SIG-M5 (cell line): ENCODE results near the gene PPP4R3C.
"Not testable (repeated sequence)": the region's sequence is repeated elsewhere in the genome, so short reads cannot be mapped to it uniquely, and the experiment has no call there.

Experiments
- DNase-seq: peaks from one replicate; lab custom pipeline; 2025; lab: John Stamatoyannopoulos, UW

Gene PPP4R3C

DNA sequence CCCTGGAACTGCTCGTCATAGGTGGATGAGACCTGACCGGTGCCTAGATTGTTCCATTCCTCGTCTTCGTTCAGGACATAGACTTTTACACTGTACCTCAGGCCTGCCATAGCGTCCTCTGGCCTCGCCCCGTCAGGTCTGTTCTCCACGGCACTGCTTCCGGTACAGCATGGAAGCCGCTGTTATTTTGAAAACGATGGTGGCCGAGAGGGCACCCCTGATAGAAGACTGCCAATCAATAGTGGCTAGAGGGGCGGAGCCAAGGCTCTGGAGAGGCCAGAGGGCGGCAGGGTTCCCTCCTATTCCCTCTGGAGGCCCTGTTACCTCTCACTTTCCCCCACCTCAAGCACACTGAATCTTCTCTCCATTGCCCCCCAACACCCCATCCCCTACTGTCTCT lies at the start of gene PPP4R3C:
TSS of gene PPP4R3C (minus strand) at position 155 of the 400 bp plus-strand sequence. CDS start at position 110, 45 bp downstream.
- DNase-seq, result no peak

DNA sequence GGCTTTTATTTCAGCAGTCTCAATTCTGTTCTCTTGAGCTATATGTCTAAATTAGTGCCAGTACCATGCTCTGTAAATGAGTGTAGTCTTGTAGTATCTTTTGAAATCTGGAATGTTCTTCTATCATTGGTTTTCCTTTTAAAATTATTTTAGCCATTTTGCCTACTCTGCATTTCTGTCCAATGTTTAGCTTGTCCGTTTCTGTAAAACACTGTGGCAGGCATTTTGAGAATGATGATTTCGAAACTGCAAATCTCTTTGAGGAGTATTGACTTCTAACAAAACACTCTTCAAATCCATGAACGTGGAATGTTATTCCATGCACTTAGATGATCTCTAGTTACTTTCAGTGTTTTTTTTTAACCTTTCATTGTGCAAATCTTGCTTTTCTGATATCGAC lies 28.3 kb upstream of the PPP4R3C start:
- DNase-seq, result no peak

DNA sequence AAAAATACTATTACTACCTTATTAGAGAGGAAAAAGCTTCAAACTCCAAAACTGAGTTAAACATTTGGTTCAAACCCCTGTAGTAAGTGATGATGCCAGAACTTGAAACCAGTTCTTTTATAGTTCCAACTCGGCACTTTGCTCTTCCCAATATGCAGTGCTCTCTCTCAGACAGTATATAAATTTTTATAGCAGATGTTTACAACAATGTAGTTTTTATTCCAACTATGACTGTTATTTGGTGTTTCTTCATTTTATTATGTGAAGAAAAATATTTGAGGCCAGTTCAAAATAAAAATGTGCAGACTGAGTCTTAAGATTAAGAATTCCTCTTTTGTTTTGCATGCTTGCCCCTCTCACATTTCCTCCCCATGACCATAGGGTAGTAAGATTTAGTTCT lies 2.9 kb upstream of the PPP4R3C start:
- DNase-seq, result no peak

DNA sequence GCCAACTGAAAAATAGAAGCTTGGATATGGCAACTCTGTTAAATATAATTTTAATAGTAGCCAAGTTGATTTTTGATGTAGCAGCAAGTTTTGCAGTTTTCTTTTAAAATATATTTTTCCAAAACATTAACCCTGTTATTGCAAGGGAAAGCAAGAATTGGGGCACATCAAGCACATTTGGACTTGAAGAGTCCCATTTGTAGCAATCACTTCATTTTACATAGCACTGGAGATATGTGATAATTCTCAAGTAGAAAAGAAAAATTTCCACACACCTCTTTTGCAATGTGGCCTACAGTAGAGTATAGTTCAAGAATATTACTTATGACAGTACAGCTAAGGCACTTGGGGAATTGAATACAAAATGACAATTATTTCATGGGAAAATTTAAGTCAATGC lies 1.9 kb upstream of the PPP4R3C start:
- no peak for DNase-seq

DNA sequence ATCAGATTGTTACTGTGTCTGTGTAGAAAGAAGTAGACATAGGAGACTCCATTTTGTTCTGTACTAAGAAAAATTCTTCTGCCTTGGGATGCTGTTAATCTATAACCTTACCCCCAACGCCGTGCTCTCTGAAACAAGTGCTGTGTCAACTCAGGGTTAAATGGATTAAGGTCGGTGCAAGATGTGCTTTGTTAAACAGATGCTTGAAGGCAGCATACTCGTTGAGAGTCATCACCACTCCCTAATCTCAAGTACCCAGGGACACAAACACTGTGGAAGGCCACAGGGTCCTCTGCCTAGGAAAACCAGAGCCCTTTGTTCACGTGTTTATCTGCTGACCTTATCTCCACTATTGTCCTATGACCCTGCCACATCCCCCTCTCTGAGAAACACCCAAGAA lies 4.0 kb downstream of the PPP4R3C start:
- not testable (repeated sequence) for DNase-seq

DNA sequence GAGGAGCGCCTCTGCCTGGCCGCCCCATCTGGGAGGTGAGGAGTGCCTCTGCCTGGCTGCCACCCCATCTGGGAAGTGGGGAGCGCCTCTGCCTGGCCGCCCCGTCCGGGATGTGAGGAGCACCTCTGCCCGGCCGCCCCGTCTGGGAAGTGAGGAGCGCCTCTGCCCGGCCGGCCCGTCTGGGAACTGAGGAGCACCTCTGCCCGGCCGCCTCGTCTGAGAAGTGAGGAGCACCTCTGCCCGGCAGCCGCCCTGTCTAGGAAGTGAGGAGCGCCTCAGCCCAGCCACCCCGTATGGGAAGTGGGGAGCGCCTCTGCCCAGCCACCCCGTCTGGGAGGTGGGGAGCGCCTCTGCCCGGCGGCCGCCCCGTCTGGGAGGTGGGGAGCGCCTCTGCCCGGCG lies 4.6 kb downstream of the PPP4R3C start:
- not testable (repeated sequence) for DNase-seq

DNA sequence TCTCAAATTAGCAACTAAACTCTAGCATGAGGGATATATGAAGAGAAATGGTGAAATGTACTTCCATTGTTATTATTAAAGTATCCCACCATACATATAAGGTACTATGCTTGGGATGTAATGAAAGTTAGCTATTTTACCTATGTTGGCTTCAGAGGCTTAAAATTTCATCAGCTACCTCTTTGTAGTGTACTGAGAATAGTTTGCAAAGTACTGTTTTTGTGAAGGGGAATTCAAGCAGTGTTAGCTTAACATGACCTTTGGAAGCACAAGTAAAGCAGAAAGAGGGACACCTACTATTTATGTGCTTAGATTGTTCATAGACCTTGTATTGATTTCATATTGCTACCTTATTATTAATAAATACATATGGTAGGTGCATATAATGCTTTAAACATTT lies 11.8 kb downstream of the PPP4R3C start:
- DNase-seq, result no peak

DNA sequence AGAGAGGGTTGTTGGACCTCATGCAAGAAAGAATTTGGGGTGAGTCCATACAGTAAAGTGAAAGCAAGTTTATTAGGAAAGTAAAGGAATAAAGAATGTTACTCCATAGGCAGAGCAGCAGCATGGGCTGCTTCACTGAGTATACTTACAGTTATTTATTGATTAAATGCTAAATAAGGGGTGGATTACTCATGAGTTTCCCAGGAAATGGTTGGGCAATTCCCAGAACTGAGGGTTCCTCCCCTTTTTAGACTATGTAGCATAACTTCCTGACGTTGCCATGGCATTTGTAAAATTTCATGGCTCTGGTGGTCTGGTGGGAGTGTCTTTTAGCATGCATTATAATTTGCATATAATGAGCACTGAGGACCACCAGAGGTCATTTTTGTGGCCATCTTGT lies 16.7 kb downstream of the PPP4R3C start:
- DNase-seq, result no peak

DNA sequence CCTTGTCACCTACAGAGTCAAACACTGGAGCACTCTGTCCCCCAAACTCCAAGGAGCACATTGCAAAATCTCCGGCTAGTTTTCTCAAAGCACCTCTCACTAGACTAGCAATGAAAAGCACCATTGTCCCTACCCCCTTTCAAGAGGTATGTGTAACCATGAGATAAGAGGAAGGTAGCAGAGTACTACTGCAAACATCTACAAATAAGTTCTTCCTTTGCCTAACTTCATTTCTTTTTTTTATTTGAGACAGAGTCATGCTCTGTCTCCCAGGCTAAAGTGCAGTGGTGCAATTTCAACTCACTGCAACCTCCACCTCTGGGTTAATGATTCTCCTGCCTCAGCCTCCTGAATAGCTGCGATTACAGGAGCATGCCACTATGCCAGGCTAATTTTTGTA lies 17.7 kb downstream of the PPP4R3C start:
- DNase-seq, result no peak

DNA sequence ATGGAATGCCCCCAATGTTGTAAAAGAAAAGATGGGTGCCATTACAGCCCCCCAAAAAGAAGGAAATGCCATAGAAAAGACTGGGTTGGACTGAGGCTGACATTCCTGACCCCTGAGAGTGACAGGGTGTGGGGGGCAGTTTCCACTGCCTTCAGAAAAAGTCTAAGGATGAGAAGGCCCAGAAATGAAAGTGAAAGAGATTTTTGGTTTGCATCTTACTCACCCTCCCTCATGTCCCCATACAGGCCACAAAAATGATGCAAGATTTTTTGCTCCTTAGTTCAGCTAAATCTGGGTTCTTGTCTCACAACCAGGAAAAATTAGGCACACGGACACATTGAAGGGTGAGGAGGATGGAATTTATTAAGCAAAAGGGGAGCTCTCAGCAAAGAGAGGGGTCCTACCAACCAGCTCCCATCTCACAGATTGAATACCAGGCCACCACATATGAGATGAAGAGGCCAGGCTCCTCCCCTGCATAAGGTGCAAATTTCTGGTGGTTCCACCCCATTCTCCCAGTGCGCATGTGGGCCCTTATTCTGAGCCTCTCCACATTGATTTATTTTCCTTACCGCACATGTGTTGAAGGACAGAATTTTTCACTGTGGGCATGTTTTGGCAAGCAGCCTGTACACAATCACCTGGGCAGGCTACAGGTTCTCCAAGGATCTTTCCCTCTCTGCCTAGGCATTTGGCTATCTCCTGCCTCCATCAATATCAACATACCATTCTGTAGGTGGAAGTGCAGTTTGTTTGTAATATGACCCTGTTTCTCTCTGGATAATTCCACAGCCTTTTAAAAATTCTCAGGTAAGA lies 18.8 kb downstream of the PPP4R3C start:
- no peak for DNase-seq

DNA sequence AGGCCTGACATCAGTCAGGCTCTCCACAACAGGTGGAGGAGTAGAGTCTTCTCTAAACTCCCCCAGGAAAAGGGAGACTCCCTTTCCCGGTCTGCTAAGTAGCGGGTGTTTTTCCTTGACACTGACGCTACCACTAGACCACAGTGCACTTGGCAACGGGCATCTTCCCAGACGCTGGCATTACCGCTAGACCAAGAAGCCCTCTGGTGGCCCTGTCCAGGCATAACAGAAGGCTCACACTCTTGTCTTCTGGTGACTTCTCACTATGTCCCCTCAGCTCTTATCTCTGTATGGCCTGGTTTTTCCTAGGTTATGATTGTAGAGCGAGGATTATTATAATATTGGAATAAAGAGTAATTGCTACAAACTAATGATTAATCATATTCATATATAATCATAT lies 20.7 kb downstream of the PPP4R3C start:
- DNase-seq, result not testable (repeated sequence)

DNA sequence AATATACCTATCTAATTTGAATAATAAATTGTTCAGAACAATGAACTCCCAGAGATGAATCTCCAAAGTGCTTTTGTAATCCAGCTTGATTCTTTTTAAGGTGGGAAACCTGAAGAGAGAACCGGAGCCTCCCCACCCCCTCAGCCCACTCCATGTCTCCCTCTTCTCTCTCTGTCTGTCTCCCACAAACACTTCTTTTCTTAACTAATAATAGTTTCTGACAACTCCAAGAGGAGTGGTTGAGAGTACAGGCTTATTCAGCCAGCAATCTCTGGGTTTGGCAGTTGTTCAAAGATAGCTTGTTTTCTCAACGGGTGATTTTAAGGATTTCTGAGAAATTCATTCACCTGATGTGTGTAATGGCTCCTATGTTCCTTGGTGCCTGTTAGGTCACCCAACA lies 23.4 kb downstream of the PPP4R3C start:
- DNase-seq, result no peak

DNA sequence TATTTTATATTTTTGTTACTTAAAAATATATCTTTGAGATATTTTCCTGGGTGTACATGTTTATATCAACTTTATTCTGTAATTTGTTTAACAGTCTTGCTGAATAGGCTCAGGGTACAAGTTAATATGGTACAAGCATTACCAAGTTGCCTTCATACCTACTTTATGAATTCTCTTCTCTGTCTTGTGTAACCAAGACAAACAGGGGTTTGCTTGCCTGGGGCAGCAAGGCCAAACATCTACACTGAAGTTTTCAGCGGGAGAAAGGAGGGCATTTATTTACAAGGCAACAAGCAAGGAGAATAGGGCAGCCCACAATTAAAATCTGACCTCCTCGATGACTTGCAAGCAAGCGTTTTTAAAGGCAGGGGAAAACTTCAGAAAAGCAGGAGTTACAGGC lies 24.2 kb downstream of the PPP4R3C start:
- no peak for DNase-seq

DNA sequence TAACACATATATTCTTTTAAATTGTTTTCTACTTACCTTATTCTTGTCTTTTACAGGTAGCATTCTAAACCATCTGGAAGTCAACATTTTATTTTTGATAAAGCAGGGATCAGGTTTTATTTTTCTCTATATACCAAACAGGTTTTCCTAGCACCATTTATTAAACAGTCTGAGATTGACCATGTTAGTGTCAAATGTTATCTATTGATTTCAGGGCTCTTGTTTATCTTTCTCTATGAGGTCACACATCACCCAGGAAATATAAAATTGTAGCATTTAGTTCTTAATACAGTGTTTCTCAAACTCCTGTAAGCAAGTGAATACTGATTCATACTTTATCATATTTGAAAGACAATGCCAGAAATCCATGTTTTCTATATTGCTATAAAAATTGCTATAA lies 28.1 kb downstream of the PPP4R3C start:
- no peak for DNase-seq
